Measurements from ENCODE around the gene ZNF512. TPM values are rescaled to one million over a fixed set of nuclear protein-coding genes. Genes with fewer than 3 reads are reported as not detected.

Gene ZNF512
- total RNA-seq, 1 experiment from 2014 or later: 34.2 TPM

GRCh38 chr2:27613985-27614384 lies 31.1 kb downstream of the ZNF512 start:
- no peak overlapping the region for H3K27ac Mint-ChIP-seq
- TF ChIP-seq AFF4 (CRISPR knock-in tag; IDR thresholded peaks at IDR 0.05; ENCODE audit: borderline replicate concordance): no peak
- no peak for TF ChIP-seq ATF6 (CRISPR knock-in tag; IDR thresholded peaks at IDR 0.05)
- TF ChIP-seq ATF2 (CRISPR knock-in tag; IDR thresholded peaks at IDR 0.05; ENCODE audit: borderline replicate concordance, low read depth): no peak
- no peak for TF ChIP-seq MAX (CRISPR knock-in tag; IDR thresholded peaks at IDR 0.05)
- TF ChIP-seq NR1H2 (CRISPR knock-in tag; IDR thresholded peaks at IDR 0.05): no peak
- TF ChIP-seq MXD4 (CRISPR knock-in tag; IDR thresholded peaks at IDR 0.05; ENCODE audit: borderline replicate concordance): no peak
- TF ChIP-seq FOXP1 (CRISPR knock-in tag; IDR thresholded peaks at IDR 0.05; ENCODE audit: borderline replicate concordance): no peak
- TF ChIP-seq STAT6 (CRISPR knock-in tag; conservative IDR thresholded peaks at IDR 0.05; ENCODE audit: low read depth): no peak
- TF ChIP-seq ZSCAN18 (CRISPR knock-in tag; IDR thresholded peaks at IDR 0.05): no peak
- no peak for TF ChIP-seq KAT7 (CRISPR knock-in tag; IDR thresholded peaks at IDR 0.05; ENCODE audit: borderline replicate concordance)
- no peak for TF ChIP-seq SMAD3 (CRISPR knock-in tag; IDR thresholded peaks at IDR 0.05; ENCODE audit: borderline replicate concordance)
- TF ChIP-seq GTF2I (CRISPR knock-in tag; conservative IDR thresholded peaks at IDR 0.05): no peak
- no peak for TF ChIP-seq ATF1 (CRISPR knock-in tag; IDR thresholded peaks at IDR 0.05)
- no peaks in the 10 kb centered on the region for H3K27me3 Mint-ChIP-seq (ENCODE audit: low read depth)
- no peaks in the 10 kb centered on the region for H3K9me3 Mint-ChIP-seq
- H3K36me3 Mint-ChIP-seq: peaks cover 40% of the 10 kb centered on the region
- ChIA-PET CTCF (no interaction called here), POLR2A (no interaction called here)
- ATAC-seq: no peak
- H3K4me3 Mint-ChIP-seq: no peak overlapping the region
- no peak for DNase-seq (ENCODE audit: low spot score)
- no peaks in the 10 kb centered on the region for H3K4me1 Mint-ChIP-seq

GRCh38 chr2:27615316-27615715 lies 32.5 kb downstream of the ZNF512 start:
- ATAC-seq: no peak
- TF ChIP-seq USF1 (CRISPR knock-in tag; IDR thresholded peaks at IDR 0.05) (no peak), OVOL2 (CRISPR knock-in tag; IDR thresholded peaks at IDR 0.05; ENCODE audit: borderline replicate concordance) (no peak), ZNF396 (CRISPR knock-in tag; IDR thresholded peaks at IDR 0.05; ENCODE audit: borderline replicate concordance) (no peak), ZNF138 (CRISPR knock-in tag; conservative IDR thresholded peaks at IDR 0.05) (no peak), FOXK1 (CRISPR knock-in tag; IDR thresholded peaks at IDR 0.05) (no peak), ZNF121 (CRISPR knock-in tag; IDR thresholded peaks at IDR 0.05) (no peak)
- H3K36me3 Mint-ChIP-seq: peaks cover 43% of the 10 kb centered on the region
- H3K4me3 Mint-ChIP-seq: no peak overlapping the region
- no peak overlapping the region for H3K27ac Mint-ChIP-seq
- no peak for DNase-seq (ENCODE audit: low spot score)
- CTCF ChIA-PET: no interaction called here
- POLR2A ChIA-PET: no interaction called here
- H3K4me1 Mint-ChIP-seq: no peaks in the 10 kb centered on the region
- no peaks in the 10 kb centered on the region for H3K27me3 Mint-ChIP-seq (ENCODE audit: low read depth)
- H3K9me3 Mint-ChIP-seq: no peaks in the 10 kb centered on the region

Data from WTC11 (cell line).